Fibroblast of lung (primary cell): ENCODE results near the gene HAS3.

Experiments
- EZH2 ChIP-seq: IDR thresholded peaks from 2 replicates; pipeline ENCODE4 v1.5.1; 2012; ENCODE audit warnings: low read length, control low read depth, mild to moderate bottlenecking; ENCODE audit errors: missing control alignments
- TF ChIP-seq, protein P1 (sequence below), 2 donors: IDR thresholded peaks in 1 of 2; conservative IDR thresholded peaks in 1 of 2; 1 replicate in 1 of 2; 2 replicates in 1 of 2; pipeline ENCODE4 v1.5.1; 2011 to 2012; ENCODE audit warnings: low read length in 2 of 2, control low read depth in 1 of 2, inconsistent platforms in 1 of 2, low read depth in 1 of 2, mild to moderate bottlenecking in 1 of 2

DNA sequence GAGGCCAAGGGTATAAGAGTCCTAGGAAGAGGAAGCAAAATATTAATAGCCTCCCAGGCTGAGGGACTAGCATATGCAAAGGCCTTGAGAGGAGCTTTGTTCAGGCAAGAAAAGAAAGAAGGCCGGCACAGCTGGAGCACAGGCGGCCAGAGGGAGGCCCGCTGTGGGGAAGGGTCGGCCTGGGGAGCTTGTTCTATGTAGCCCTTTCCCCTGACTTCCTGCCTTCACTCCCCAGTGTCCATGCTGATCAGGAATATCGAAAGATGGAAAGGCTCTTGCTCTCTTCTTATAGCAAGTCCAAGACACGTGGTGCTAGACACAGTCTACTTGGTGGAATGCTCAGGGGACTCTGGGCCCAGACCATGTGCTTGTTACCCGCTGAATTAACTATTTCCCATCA is 27.4 kb upstream of the HAS3 start:
- TF ChIP-seq, protein P1, sequence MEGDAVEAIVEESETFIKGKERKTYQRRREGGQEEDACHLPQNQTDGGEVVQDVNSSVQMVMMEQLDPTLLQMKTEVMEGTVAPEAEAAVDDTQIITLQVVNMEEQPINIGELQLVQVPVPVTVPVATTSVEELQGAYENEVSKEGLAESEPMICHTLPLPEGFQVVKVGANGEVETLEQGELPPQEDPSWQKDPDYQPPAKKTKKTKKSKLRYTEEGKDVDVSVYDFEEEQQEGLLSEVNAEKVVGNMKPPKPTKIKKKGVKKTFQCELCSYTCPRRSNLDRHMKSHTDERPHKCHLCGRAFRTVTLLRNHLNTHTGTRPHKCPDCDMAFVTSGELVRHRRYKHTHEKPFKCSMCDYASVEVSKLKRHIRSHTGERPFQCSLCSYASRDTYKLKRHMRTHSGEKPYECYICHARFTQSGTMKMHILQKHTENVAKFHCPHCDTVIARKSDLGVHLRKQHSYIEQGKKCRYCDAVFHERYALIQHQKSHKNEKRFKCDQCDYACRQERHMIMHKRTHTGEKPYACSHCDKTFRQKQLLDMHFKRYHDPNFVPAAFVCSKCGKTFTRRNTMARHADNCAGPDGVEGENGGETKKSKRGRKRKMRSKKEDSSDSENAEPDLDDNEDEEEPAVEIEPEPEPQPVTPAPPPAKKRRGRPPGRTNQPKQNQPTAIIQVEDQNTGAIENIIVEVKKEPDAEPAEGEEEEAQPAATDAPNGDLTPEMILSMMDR (conservative IDR thresholded peaks at IDR 0.05 in 1 of 2, IDR thresholded peaks at IDR 0.05 in 1 of 2; ENCODE audit: low read depth in 1 of 2, low read length in 2 of 2) = no peak
- TF ChIP-seq EZH2 = no peak
